MG63 (cell line): Measurements from ENCODE around the gene CDH4. TPM values are rescaled to one million over a fixed set of nuclear protein-coding genes. Genes with fewer than 3 reads are reported as not detected.

ENCODE experiments used
- DNase-seq: peaks from one replicate; pipeline ENCODE4 v3.0.0-alpha.2; 2020
- H3K27me3 ChIP-seq: fragments of 250-450 bp; sonication (Bioruptor Pico); 2 replicates; pipeline ENCODE4 v1.5.1; 2020; ENCODE audit warnings: mild to moderate bottlenecking, moderate library complexity
- H3K36me3 ChIP-seq: fragments of 250-450 bp; sonication (Bioruptor Pico); 2 replicates; pipeline ENCODE4 v1.5.1; 2020; ENCODE audit warnings: mild to moderate bottlenecking, moderate library complexity
- H3K4me3 ChIP-seq: fragments of 250-450 bp; sonication (Bioruptor Pico); 2 replicates; pipeline ENCODE4 v1.5.1; 2020; ENCODE audit warnings: mild to moderate bottlenecking, moderate library complexity
- H3K9me3 ChIP-seq: fragments of 250-450 bp; sonication (Bioruptor Pico); 2 replicates; pipeline ENCODE4 v1.5.1; 2020; ENCODE audit warnings: mild to moderate bottlenecking, moderate library complexity
- total RNA-seq: library from RNA; depleted of rRNA; stranded (reverse); fragments of >200 nt; shearing (Covaris generic); gene quantifications from 2 replicates; pipeline ENCODE4 v1.2.3, GENCODE V29; 2014; ENCODE audit warnings: low replicate concordance

Gene CDH4
- total RNA-seq, 1 experiment from 2014 or later = not detected

DNA sequence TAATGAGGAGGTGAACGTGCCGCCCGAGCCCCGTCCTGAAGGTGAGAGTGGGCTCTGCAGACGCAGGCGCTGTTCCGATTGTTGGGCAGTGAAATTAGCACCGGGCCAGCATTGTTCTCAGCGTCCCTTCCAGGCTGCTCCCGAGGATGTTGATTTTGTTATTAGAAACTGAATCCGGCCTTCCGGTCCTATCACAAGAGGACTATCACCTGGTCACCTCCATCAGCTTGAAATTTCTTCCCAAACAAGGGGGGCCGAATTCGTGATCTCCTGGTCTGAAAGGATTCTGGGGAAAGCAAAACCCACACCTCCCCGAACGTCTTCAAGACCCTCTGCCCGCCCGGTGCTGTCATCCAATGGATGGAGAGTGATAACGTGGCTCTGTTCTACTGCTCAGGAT is 627.6 kb downstream of the CDH4 start:
- DNase-seq = no peak
- H3K4me3 ChIP-seq = no peak overlapping the region
- no peaks in the 10 kb centered on the region for H3K9me3 ChIP-seq
- H3K27me3 ChIP-seq = no peaks in the 10 kb centered on the region; the same call in 1 of the 2 replicates
- no peaks in the 10 kb centered on the region for H3K36me3 ChIP-seq

DNA sequence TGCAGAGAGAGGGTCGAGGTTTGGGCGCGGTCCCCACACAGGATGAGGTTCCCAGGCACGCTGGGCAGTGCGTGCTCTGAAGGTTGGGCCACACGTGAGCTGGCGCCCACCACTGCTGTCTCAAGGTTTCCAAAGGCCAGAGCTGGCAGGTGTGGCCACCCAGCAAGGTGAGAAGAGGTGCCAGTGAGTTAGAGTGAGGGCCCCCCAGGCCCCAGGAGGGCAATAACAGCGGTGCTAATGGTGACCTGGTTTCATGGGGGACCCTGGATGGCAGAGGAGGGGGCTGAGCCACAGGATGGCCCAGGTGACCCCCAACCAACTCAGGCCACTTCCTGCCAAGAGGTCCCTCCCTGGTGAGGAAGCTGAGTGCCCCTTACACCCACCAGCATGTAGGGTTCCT is 628.6 kb downstream of the CDH4 start:
- Histone ChIP-seq H3K27me3 (no peaks in the 10 kb centered on the region; the same call in 1 of the 2 replicates), H3K9me3 (no peaks in the 10 kb centered on the region), H3K36me3 (no peaks in the 10 kb centered on the region), H3K4me3 (no peak overlapping the region)
- DNase-seq = no peak

DNA sequence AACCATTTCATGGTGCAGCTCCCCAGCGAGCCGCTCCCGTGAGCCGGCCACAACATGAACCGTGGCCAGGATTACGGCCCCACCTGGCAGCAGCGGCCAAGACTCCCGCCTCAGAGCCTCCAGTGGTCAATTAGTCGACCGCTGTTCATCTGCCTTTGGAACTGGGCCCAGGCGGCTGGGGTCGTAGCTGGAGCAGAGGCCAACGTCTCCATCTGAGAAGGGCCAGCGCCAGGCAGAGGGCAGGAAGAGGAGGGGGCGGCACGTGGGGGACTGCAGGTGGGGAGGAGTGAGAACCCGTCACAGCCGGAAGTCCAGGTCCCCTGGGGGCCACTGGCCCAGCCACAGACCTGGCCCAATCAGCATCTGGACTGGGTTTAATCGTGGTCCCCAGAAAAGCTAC is 629.4 kb downstream of the CDH4 start:
- H3K27me3 ChIP-seq = no peaks in the 10 kb centered on the region; the same call in 1 of the 2 replicates
- H3K4me3 ChIP-seq = no peak overlapping the region
- H3K36me3 ChIP-seq = no peaks in the 10 kb centered on the region
- no peaks in the 10 kb centered on the region for H3K9me3 ChIP-seq
- peak; percentile 24 for DNase-seq

DNA sequence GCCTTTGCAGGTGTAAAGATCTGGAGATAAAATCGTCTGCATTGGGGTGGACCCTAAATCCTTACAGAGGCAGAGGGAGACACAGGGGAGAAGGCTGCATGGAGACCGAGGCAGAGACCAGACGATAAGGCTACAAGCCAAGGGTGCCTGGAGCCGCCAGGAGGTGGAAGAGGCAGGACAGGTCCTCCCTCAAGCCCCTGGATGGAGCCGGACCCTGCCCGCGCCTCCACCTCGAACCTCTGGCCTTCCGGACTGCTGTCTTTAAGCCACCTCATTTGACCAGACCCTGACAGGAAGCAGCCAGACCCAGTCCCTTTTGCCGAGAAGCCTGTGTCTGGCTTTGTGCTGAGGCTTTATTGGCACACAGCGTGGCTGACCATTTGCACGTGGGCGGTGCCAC is 629.8 kb downstream of the CDH4 start:
- Histone ChIP-seq H3K4me3 (no peak overlapping the region), H3K9me3 (no peaks in the 10 kb centered on the region), H3K27me3 (no peaks in the 10 kb centered on the region; the same call in 1 of the 2 replicates), H3K36me3 (no peaks in the 10 kb centered on the region)
- no peak for DNase-seq

- H3K9me3 ChIP-seq = no peaks in the 10 kb centered on the region
- no peaks in the 10 kb centered on the region for H3K36me3 ChIP-seq
- no peak for DNase-seq
- no peaks in the 10 kb centered on the region; the same call in 1 of the 2 replicates for H3K27me3 ChIP-seq
- H3K4me3 ChIP-seq = no peak overlapping the region
Measured at GRCh38 chr20:61882716-61883615, 630.9 kb downstream of the CDH4 start.

DNA sequence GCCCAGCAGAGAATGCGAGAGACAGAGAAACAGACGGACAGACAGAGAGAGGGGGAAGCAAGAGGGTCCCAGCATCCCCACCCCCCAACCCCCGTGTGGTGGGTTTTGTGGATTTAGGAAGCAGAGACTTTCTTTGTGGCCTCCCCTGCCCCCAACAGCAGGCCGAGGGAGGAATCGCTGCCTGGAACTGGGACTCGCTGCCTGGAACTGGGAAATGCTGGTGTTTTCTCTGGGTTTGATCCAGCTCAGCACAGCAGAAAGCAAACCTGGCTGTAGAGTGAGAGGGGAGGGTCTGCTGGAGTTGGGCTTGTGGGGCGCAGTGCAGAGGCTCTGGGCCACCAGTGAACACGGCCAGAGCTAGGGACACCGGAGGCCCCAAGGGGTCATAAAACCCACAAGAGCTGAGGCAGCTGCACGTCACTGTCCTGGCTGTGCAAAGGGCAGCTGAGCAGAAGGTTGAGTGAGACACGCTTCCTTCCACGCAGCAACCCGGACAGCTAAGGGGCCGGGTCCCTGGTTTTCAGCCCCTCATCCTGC is 631.9 kb downstream of the CDH4 start:
- Histone ChIP-seq H3K4me3 (no peak overlapping the region), H3K36me3 (no peaks in the 10 kb centered on the region), H3K27me3 (no peaks in the 10 kb centered on the region; the same call in 1 of the 2 replicates), H3K9me3 (no peaks in the 10 kb centered on the region)
- no peak for DNase-seq

- Histone ChIP-seq H3K36me3 (no peaks in the 10 kb centered on the region), H3K9me3 (no peaks in the 10 kb centered on the region)
- no peak for DNase-seq
Measured at GRCh38 chr20:61884571-61885389, 632.7 kb downstream of the CDH4 start.

GRCh38 chr20:61885759-61886715 is 634.0 kb downstream of the CDH4 start:
- no peak overlapping the region for H3K4me3 ChIP-seq
- no peak for DNase-seq
- H3K36me3 ChIP-seq = no peaks in the 10 kb centered on the region
- no peaks in the 10 kb centered on the region; the same call in 1 of the 2 replicates for H3K27me3 ChIP-seq
- no peaks in the 10 kb centered on the region for H3K9me3 ChIP-seq

More at GRCh38 chr20:61884571-61885389, 632.7 kb downstream of the CDH4 start:
- H3K4me3 ChIP-seq = no peak overlapping the region
- H3K27me3 ChIP-seq = no peaks in the 10 kb centered on the region; the same call in 1 of the 2 replicates

DNA sequence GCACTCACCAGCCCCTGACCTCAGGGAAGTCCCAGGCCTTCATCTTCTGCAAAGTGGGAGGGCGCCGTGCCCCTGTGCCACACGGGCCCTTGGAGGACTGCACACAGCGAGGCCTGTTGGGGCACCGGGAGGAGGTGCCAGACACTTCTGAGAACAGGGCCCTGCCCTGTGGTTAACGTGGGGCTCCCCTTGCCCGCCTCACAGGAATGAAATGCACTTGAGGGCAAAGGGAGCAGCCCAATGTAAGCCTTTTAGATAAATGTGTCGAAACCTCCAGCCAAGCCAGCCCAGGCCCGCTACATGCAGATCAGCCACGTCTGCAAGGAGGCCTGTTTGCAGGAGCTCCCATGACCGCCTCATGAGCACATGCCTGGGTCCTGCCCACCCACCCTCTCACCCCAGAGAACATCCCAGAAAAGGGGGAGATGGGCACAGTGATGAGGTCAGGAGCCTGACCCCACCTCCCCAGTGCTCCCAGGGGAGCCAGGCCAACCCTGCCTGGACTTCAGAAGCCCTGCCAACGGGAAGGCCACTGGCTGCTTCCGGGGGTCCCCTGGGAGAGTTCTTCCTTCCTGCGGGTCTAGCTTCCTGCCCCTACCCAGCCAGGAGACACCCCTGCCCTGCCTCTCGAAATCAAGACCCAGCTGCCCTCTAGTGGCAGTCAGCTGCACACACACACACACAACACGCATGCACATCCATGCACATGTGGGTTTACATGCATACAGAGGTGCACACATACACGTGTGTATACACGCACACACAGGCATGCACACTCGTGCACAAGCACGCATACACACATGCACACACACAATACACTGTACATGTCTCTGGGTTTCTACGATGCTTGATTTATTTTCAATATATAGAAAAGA is 634.9 kb downstream of the CDH4 start:
- no peaks in the 10 kb centered on the region for H3K9me3 ChIP-seq
- H3K36me3 ChIP-seq = no peaks in the 10 kb centered on the region
- H3K27me3 ChIP-seq = no peaks in the 10 kb centered on the region
- no peak overlapping the region for H3K4me3 ChIP-seq
- DNase-seq = peak; percentile 31

- no peaks in the 10 kb centered on the region for H3K27me3 ChIP-seq
- DNase-seq = no peak
Measured at GRCh38 chr20:61887596-61888093, 635.6 kb downstream of the CDH4 start.

DNA sequence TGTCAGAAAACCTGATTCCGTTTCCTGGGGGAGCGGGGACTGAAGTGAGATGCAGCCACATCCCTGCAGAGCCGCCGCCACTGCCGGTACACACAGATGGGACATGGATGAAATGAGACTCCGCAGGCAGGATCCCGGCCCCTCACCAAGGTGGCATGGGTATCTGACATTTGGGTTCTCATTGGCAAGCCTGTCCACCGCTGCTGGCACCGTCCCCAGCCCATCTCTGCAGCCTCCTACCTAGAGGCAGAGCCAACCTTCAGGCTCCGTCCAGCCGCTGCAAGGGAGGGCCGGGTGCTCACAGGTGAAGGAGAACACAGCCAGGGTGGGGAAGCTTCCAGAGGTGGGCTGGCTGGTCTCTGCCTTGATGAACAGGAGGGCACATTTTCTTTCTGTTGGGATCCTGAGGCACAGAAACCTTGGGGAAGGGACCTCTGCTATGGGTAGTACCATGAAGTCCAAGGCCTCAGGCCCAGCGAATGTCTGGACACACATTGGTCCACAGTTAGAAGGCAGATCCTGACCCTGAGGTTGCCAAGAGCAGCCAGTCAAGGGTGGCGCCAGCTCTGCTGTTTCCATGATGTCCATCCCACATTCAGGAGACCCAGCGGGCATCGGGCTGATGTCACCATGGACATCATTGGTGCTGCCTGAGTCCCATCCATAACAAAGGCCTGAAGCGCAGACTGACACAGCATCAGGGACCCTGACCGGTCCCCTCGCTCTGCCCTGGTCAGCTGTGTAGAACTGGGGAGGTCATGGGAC is 636.2 kb downstream of the CDH4 start:
- Histone ChIP-seq H3K36me3 (no peaks in the 10 kb centered on the region), H3K27me3 (no peaks in the 10 kb centered on the region), H3K9me3 (no peaks in the 10 kb centered on the region), H3K4me3 (no peak overlapping the region)
- no peak for DNase-seq

More at GRCh38 chr20:61887596-61888093, 635.6 kb downstream of the CDH4 start:
- Histone ChIP-seq H3K36me3 (no peaks in the 10 kb centered on the region), H3K4me3 (no peak overlapping the region), H3K9me3 (no peaks in the 10 kb centered on the region)

- Histone ChIP-seq H3K9me3 (no peaks in the 10 kb centered on the region), H3K27me3 (no peaks in the 10 kb centered on the region), H3K36me3 (no peaks in the 10 kb centered on the region), H3K4me3 (no peak overlapping the region)
- DNase-seq = no peak
Measured at GRCh38 chr20:61889659-61890058, 637.6 kb downstream of the CDH4 start.

GRCh38 chr20:61890210-61890609 is 638.1 kb downstream of the CDH4 start:
- no peak for DNase-seq

DNA sequence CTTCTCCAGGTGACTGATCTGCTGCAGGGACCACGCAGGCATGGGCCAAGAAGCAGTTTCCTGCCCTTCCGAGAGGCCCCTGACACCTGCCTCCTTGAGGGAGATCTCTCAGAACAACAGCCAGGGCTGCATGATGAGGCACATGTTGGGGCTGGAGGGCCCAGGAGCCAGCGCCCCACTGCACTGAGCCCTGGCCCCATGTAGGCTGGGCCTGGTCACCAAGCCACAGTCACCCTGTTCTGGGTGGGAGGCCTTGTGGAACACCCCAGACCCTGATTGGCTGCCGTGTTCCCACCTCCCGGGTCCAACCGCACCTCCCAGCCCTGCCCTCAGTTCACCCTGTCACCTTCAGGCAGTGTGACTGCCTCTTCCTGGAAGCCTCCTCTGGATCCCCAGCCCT is 639.4 kb downstream of the CDH4 start:
- Histone ChIP-seq H3K4me3 (no peak overlapping the region), H3K9me3 (no peaks in the 10 kb centered on the region), H3K27me3 (peaks cover 2% of the 10 kb centered on the region; the same call in 1 of the 2 replicates), H3K36me3 (no peaks in the 10 kb centered on the region)
- DNase-seq = no peak

More at GRCh38 chr20:61890210-61890609, 638.1 kb downstream of the CDH4 start:
- H3K27me3 ChIP-seq = no peaks in the 10 kb centered on the region
- H3K4me3 ChIP-seq = no peak overlapping the region
- no peaks in the 10 kb centered on the region for H3K9me3 ChIP-seq
- no peaks in the 10 kb centered on the region for H3K36me3 ChIP-seq
